Measurements from ENCODE around the gene SLC5A9.

GRCh38 chr1:48196237-48196636, 26.3 kb upstream of the SLC5A9 start:
- TF ChIP-seq CTCF (conservative IDR thresholded peaks at IDR 0.05; ENCODE audit: low read depth in 2 of 2) (no peak), EZH2 (IDR thresholded peaks at IDR 0.05; ENCODE audit: low read depth, unreplicated experiment) (no peak), EZH2phosphoT487 (IDR thresholded peaks at IDR 0.05; ENCODE audit: unreplicated experiment) (no peak), ZNF331 (CRISPR knock-in tag; IDR thresholded peaks at IDR 0.05; ENCODE audit: low read depth) (no peak), REST (IDR thresholded peaks at IDR 0.05; ENCODE audit: unreplicated experiment) (no peak), POLR2AphosphoS5 (IDR thresholded peaks at IDR 0.05; ENCODE audit: low read depth) (no peak), ZNF114 (CRISPR knock-in tag; IDR thresholded peaks at IDR 0.05) (no peak), CREB1 (CRISPR knock-in tag; IDR thresholded peaks at IDR 0.05; ENCODE audit: low read depth) (no peak), JUNB (IDR thresholded peaks at IDR 0.05; ENCODE audit: unreplicated experiment) (no peak), NANOG (IDR thresholded peaks at IDR 0.05; ENCODE audit: borderline replicate concordance) (no peak), ETS1 (IDR thresholded peaks at IDR 0.05) (no peak)

All from GM23338 (cell line).